ENCODE results near the gene OR52H1. TPM values are rescaled to one million over a fixed set of nuclear protein-coding genes. Genes with fewer than 3 reads are reported as not detected.

OR52H1 gene
- total RNA-seq, 1 donor from 2014 or later: not detected

GRCh38 chr11:5541427-5541826 lies 6.9 kb downstream of the OR52H1 start:
- no peak for DNase-seq (ENCODE audit: low spot score)
- no peak overlapping the region for H3K4me3 Mint-ChIP-seq

GRCh38 chr11:5536482-5536881 lies 11.9 kb downstream of the OR52H1 start:
- Histone ChIP-seq H3K27ac (no peak overlapping the region), H3K27me3 (no peaks in the 10 kb centered on the region), H3K9me3 (ENCODE audit: low read depth) (no peaks in the 10 kb centered on the region), H3K4me1 (no peaks in the 10 kb centered on the region), H2AFZ (replicated peaks) (no peak overlapping the region), H3K36me3 (no peaks in the 10 kb centered on the region), H3F3A (ENCODE audit: low read depth) (no peaks in the 10 kb centered on the region), H4K20me1 (ENCODE audit: low read depth) (no peaks in the 10 kb centered on the region), H3K79me2 (ENCODE audit: low read depth) (no peaks in the 10 kb centered on the region), H3K4me2 (no peak overlapping the region), H3K4me3 (no peak overlapping the region), H3K9ac (no peak overlapping the region)
- Mint-ChIP-seq H3K36me3 (no peaks in the 10 kb centered on the region), H3K9me3 (no peaks in the 10 kb centered on the region), H3K4me3 (no peak overlapping the region), H3K4me1 (no peaks in the 10 kb centered on the region), H3K27ac (no peak overlapping the region), H3K27me3 (ENCODE audit: insufficient read depth, low read depth) (no peaks in the 10 kb centered on the region)
- TF ChIP-seq EZH2phosphoT487 (IDR thresholded peaks at IDR 0.05) (no peak), EZH2 (IDR thresholded peaks at IDR 0.05) (no peak), CTCF (IDR thresholded peaks at IDR 0.05) (no peak)
- DNase-seq (ENCODE audit: low spot score): no peak

More at GRCh38 chr11:5541427-5541826, 6.9 kb downstream of the OR52H1 start:
- Mint-ChIP-seq H3K27me3 (ENCODE audit: insufficient read depth, low read depth) (no peaks in the 10 kb centered on the region), H3K27ac (no peak overlapping the region), H3K9me3 (no peaks in the 10 kb centered on the region), H3K4me1 (no peaks in the 10 kb centered on the region), H3K36me3 (no peaks in the 10 kb centered on the region)
- H3K27ac ChIP-seq: no peak overlapping the region
- H3K4me2 ChIP-seq: no peak overlapping the region
- no peak overlapping the region for H2AFZ ChIP-seq (replicated peaks)
- H3K27me3 ChIP-seq: no peaks in the 10 kb centered on the region
- no peak overlapping the region for H3K4me3 ChIP-seq
- H3K4me1 ChIP-seq: no peaks in the 10 kb centered on the region
- H3K36me3 ChIP-seq: no peaks in the 10 kb centered on the region
- no peaks in the 10 kb centered on the region for H3K79me2 ChIP-seq (ENCODE audit: low read depth)
- H3K9me3 ChIP-seq (ENCODE audit: low read depth): no peaks in the 10 kb centered on the region
- H3K9ac ChIP-seq: no peak overlapping the region
- no peaks in the 10 kb centered on the region for H3F3A ChIP-seq (ENCODE audit: low read depth)
- no peak for TF ChIP-seq EZH2 (IDR thresholded peaks at IDR 0.05)
- no peak for TF ChIP-seq EZH2phosphoT487 (IDR thresholded peaks at IDR 0.05)
- TF ChIP-seq CTCF (IDR thresholded peaks at IDR 0.05): no peak
- H4K20me1 ChIP-seq (ENCODE audit: low read depth): no peaks in the 10 kb centered on the region

- H3K4me1 Mint-ChIP-seq: no peaks in the 10 kb centered on the region
- Histone ChIP-seq H3K27me3 (no peaks in the 10 kb centered on the region), H3K4me1 (no peaks in the 10 kb centered on the region)
Measured at GRCh38 chr11:5534046-5534445, 14.3 kb downstream of the OR52H1 start.

More at GRCh38 chr11:5534046-5534445, 14.3 kb downstream of the OR52H1 start:
- Histone ChIP-seq H3K4me2 (no peak overlapping the region), H3F3A (ENCODE audit: low read depth) (no peaks in the 10 kb centered on the region), H3K9ac (no peak overlapping the region), H3K27ac (no peak overlapping the region), H3K9me3 (ENCODE audit: low read depth) (no peaks in the 10 kb centered on the region), H3K4me3 (no peak overlapping the region), H4K20me1 (ENCODE audit: low read depth) (no peaks in the 10 kb centered on the region), H2AFZ (replicated peaks) (no peak overlapping the region), H3K79me2 (ENCODE audit: low read depth) (no peaks in the 10 kb centered on the region), H3K36me3 (no peaks in the 10 kb centered on the region)
- TF ChIP-seq EZH2 (IDR thresholded peaks at IDR 0.05): no peak
- no peak for TF ChIP-seq CTCF (IDR thresholded peaks at IDR 0.05)
- TF ChIP-seq EZH2phosphoT487 (IDR thresholded peaks at IDR 0.05): no peak
- Mint-ChIP-seq H3K27me3 (ENCODE audit: insufficient read depth, low read depth) (no peaks in the 10 kb centered on the region), H3K27ac (no peak overlapping the region), H3K36me3 (no peaks in the 10 kb centered on the region), H3K4me3 (no peak overlapping the region), H3K9me3 (no peaks in the 10 kb centered on the region)
- no peak for DNase-seq (ENCODE audit: low spot score)

All from neural progenitor cell (in vitro differentiated cells).